ENCODE data around the gene PBX2. TPM values are rescaled to one million over a fixed set of nuclear protein-coding genes. Genes with fewer than 3 reads are reported as not detected.

Gene PBX2, protein sequence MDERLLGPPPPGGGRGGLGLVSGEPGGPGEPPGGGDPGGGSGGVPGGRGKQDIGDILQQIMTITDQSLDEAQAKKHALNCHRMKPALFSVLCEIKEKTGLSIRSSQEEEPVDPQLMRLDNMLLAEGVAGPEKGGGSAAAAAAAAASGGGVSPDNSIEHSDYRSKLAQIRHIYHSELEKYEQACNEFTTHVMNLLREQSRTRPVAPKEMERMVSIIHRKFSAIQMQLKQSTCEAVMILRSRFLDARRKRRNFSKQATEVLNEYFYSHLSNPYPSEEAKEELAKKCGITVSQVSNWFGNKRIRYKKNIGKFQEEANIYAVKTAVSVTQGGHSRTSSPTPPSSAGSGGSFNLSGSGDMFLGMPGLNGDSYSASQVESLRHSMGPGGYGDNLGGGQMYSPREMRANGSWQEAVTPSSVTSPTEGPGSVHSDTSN
- 19.9 and 33.7 TPM in 2 replicates for total RNA-seq (2014; rRNA removed; shearing (Covaris generic))

DNA sequence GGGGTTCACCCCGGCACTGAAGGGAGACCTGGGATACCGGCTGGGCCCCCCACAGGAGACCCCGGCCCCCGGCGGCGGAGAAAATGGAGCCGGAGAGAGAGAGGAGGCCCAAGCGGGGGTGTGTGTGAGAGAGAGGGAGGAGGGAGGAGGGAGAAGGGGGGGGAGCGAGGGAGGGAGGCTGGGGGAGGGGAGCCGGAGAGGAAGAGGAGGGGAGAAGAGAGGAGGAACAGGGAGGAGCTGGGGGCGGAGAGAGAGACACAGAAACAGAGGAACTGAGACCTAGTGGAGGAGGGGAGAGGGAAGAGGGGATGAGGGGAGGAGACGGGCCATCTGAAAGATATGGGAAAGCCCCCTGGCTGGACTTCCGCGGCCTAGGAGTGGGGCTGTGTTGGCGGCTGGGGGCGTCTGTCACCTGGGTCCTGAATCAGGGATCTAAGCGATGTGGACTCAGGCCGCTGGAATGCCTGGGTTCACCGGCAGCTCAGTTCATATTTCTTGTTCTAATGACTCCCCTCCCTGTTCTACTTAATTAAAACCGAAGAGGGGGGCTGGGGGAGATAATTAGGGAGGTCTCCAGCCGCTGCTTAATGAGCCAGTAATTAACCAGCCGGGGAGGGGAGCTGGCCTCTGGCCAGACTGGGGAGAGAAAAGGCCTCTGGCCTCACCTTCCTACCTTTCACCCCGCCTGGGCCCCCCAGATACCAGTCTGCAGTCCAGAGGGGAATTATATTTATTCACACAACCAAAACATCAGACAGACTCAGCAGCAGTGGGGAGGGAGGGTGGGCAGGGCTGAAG is at the start of gene PBX2:
PBX2 (minus strand) TSS at position 149 of the 798 bp plus-strand sequence. CDS start 287 bp downstream, outside the sequence.

DNA sequence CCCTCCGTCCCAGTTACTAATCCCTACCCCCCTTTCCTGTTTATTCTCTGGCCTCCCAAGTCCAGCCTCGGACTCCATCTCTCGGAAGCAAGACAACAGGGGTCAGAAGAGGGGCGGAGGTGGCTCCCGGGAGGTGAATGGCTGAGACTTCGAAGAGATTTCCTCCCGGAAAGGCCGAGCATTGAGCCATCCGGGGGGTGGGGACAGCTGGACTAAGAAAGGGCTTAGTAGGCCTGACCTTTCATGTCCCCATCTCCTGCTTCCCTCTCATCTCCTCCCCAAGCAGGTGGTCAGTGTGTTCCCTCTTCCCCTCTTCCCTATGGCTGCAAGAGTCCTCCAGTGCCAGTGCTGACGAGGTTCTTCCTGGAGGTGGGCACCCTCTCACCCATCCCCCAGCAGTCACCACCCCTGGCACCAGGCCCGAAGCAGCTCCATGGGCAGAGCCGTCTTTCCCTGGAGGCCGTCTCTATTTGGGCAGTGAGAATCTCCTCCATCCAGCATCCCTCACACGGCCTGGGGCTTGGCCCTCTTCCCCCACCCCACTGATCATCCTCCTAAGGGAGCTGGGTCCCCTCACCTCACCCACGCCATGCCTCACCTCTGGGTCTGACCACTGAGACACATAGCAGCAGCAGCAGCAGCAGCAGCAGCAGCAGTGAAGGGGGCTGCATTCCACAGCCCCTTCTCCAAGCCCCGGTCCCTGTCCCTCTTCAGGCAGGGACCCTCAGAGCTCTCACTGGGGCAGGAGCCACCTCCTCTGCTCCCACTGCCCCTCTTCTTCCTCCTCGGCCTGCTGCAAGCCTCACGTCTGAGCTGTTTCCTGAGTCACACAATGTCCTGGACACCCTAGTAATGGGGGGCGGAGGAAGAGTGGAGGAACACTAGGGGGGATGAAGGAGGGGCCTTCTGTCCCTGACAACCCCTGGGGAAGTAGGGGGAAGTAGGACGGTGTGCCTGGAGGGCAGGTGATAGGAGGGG is 33.5 kb upstream of the PBX2 start, which contains the start of gene NOTCH4:
NOTCH4 (minus strand) TSS at position 810 of the 978 bp plus-strand sequence; CDS start at position 671, 139 bp downstream.

DNA sequence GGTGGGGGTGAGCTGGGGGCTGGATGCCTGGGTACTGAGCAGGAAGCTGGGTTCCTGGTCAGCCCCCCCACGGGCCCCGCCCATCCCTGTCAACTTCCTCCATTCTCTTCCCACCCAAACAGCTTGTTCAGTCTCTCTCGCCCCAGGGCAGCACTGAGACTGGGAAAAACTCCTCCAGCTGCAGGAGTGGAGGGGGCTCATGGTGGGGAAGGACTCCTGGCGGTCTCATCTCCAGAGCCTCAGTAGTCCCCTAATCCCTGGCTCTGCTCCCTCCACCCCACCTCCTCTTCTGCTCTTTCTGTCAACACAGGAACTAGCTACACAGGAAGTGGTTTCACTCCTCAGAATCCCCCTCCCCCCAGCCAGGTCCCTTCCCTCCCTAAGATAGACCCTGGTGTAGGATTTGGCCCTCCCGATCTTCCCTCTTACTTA is 2.6 kb upstream of the PBX2 start, which contains the start of gene GPSM3:
GPSM3 (minus strand) TSS at position 36 of the 432 bp plus-strand sequence. CDS start 130 bp downstream, outside the sequence.

DNA sequence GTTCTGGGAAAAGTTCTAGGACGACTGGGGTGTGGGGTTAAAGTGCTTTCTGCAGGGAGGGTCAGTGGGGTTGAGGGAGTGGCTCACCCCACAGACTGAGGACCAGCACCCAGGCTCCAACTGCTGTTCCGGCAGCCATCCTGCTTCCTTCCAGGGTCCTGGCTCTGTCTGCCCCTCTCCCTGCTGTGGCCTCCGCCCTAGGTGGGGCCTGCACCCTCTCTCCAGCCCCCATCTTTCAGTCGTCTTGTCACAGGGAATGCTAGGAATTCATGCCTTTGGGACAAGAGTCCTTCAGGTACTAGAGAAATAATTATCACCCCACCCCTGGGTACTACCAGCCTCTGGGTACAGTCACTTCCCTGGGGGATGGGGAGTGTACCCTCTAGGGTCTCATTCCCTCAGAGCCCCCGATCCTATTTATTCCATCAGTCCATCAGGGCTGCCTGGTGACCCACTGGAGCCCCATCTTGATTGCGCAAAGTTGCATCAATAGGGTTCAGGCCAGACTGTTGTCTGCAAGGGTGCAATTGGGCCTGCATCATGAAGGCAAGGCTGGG is 5.8 kb downstream of the PBX2 start, which contains the start of gene AGER:
AGER (minus strand) TSS at position 170 of the 557 bp plus-strand sequence; CDS start at position 139, 31 bp downstream.

DNA sequence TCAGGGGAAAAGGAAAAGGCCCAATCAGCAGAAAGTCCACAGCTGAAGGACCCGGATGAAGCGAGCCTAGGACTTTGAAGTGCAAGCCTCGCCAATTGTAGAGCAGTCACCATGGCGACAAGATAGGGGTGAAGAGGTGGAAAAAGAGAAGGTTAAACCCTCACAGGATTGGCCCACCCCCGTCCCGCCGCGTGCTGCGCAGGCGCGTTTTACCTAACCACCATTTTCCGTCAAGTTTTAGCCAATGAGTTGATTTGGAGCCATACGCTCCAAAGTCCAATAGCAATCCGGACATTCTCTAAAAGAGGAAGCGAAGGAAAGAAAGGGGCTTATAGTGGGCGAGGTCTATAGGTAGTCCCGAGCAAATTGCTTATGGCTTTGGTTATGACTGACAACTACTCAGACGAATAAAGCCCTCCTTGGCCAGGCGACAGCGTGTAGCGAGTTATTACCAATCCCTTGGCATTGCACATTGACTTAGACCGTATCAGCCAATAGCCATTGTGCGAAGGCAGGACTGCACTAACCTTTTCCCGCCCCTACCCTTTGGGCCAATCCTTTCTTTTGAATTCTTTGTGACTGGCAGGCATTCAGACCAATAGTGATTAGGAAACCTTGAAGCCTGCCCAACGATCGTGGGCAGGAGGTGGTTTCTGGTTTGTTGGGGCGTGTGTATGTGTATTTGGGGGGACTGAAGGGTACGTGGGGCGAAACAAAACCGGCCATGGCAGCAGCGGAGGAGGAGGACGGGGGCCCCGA is 12.0 kb downstream of the PBX2 start, which contains the start of gene RNF5:
RNF5 (plus strand) TSS at position 618 of the 759 bp plus-strand sequence; CDS start at position 725, 107 bp downstream.

DNA sequence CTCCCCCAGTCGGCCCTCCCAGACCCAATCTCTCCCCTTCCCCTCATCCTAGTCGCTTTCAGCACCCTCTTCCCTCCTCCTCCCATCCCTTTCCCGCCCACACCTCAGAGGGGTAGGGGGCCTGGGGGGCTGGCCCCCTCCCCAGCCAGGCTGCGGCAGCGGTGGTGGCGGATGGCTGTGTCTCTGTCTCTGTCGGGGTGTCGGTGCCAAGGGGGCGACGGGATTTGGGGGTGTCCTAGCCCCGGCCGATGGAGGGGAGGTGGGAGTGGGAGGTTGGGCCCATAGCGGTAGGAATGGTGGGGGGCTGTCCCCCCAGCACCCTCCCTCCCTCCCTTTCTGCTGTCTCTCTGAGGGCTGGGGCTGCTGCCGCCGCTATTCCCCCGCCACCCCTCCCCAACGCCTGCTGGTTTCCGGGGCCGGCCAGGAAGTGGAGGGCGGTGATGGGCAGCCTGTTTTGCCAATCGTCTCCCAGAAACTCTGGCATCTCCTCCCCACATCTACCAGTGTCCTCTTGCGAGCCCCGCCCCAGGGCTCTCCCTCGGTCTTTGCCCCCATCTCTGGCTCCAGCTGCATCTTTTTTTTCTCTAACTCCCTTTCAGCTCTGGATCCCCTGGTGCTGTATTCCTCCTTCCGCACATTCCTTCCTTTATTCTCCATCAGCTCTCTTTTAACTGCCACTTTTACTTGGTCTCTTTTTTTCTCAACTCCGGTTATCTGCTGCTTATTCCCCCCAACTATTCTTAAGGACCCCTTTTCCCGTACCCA is 14.1 kb downstream of the PBX2 start, which contains the start of gene AGPAT1:
AGPAT1 (minus strand) TSS at position 374 of the 765 bp plus-strand sequence. CDS start 4,588 bp downstream, outside the sequence.

DNA sequence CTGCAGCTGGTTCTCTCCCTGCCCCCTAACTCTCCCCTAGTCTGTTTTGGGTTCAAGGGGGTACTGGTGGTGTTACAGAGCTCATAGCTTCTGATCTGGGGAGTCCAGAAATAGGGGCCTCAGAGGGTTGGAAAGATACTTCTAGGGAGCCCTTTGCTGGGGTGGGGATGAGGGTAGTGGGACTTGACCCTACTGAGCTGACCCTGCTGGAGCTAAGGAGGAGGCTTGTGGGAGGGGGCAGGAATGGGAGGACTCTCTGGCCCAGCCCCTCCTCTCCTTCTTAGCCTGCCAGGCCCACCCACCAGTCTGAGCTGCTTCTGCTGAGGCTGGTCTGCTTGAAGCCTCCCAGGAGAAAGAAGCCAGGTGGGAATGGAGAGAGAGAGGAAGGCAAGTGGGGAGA is 25.7 kb downstream of the PBX2 start, which contains the start of gene EGFL8:
EGFL8 (plus strand) TSS at position 301 of the 400 bp plus-strand sequence. CDS start 1,571 bp downstream, outside the sequence.

DNA sequence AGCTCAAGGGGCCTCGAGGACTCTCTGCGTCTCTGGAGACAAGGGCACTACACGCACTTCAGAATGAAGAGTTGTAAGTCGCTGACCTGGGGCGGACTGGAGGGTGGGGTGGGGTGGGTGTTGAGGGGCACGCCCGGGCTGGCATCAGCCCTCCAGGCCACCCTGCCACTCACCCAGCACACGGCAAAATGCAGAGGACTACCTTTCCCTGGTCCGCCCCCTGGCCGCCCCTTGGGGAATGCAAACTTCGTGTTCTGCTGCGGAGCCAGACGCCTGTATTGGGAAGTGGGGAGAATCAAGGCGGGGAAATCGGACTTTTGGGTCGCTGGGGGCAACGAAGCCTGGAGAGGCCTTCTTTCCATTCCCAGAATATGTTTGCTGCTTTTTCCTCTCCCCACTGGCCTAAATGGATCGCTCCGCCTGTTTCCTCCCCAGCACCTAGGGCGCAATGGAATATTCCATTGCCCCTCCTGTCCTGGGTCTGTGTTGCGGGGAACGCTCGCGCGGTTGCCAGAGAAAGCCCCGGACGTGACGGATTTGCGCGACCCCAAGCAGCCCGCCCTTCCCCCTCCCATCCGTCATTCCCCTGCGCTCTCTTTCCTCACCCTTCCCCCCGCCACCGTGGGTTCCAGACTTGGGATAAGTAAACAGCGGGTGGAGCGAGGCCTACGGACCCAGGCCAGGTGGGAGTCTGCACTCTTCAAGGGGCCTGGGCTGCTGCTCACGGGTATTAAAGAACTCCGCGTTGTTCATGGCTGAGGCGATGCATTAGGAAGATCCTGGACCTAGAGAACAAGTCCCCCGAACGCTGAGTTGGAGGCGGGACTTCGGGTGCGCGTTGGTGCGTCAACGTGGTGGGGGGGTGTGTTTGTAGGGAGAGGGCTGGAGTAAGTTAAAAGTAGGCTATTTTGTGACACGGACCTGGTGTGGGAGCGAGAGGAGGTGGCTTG is 36.2 kb downstream of the PBX2 start, which contains the start of gene PPT2:
PPT2 (plus strand) TSS at position 578 of the 950 bp plus-strand sequence. CDS start 454 bp downstream, outside the sequence.

DNA sequence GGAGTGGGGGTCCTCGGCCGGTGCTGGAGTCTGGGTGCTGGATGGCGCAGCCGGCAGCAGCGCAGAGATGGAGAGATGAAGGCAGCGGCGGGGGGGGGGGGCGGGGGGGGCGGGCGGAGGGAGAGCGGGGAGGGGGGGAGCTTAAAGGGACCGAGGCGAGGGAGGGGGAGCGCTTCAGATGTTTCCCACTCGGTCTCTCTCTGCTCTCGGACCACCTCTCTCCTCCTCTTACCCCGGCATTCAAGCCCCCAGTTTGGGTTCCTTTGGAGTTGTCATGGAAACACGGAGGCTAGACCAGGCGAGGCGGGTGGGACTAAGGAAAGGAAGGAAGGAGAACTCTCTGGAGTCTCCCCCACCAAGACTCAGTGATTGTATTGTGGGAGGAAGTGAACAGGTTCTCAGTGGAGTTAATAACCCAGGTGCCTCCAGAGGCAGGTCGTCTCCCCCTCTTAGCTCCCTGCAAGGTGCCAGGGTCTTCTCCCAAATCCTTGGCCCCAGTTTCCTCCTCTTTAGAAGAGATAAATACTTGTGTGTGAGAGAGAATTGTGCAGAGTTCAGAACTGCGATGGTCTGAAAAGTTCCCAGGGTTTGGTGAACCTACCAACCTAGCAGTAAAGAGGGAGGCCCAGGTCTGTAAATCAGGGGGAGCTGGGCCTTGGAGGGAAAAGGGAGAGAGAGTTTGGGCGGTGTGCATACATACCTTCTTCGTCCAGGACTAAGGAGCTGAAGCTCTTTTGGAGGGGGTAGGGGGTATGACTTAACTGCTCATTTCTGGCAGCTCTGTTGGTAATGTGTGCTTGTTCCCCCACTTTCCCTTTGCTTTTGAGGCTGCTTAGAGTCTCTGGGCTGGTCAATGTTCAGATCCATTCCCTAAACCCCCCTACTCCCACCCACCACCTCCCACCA is 37.9 kb downstream of the PBX2 start, which contains the start of gene PRRT1:
PRRT1 (minus strand) TSS at position 77 of the 906 bp plus-strand sequence. CDS start 112 bp downstream, outside the sequence.

Small RNAs within 50 kb of the gene (small RNA-seq; reads per million reads assigned to genes)
- gene AL662884.1 = not detected
- gene MIR6833 = not detected

Other genes starting within 250 kb of the PBX2 start
- 0.60 and 1.6 TPM in 2 replicates for gene CFB, start 244.1 kb downstream of the PBX2 start, total RNA-seq (2014; rRNA removed; shearing (Covaris generic))
- 134 and 146 TPM in 2 replicates for gene NELFE, start 231.2 kb downstream of the PBX2 start, total RNA-seq (2014; rRNA removed; shearing (Covaris generic))
- 63.1 and 63.8 TPM in 2 replicates for gene SKIC2, start 231.0 kb downstream of the PBX2 start, total RNA-seq (2014; rRNA removed; shearing (Covaris generic))
- 19.4 and 23.9 TPM in 2 replicates for gene DXO, start 218.1 kb downstream of the PBX2 start, total RNA-seq (2014; rRNA removed; shearing (Covaris generic))
- gene C4A, start 208.1 kb downstream of the PBX2 start, total RNA-seq (2014; rRNA removed; shearing (Covaris generic)) = 0.94 and 2.3 TPM in 2 replicates
- gene C4B, start 175.4 kb downstream of the PBX2 start, total RNA-seq (2014; rRNA removed; shearing (Covaris generic)) = 1.8 and 2.1 TPM in 2 replicates
- not detected in 2 replicates for gene CYP21A2, start 151.8 kb downstream of the PBX2 start, total RNA-seq (2014; rRNA removed; shearing (Covaris generic))
- 1.3 and 2.7 TPM in 2 replicates for gene TNXB, start 80.9 kb downstream of the PBX2 start, total RNA-seq (2014; rRNA removed; shearing (Covaris generic))
- gene ATF6B, start 62.0 kb downstream of the PBX2 start, total RNA-seq (2014; rRNA removed; shearing (Covaris generic)) = 15.8 and 22.7 TPM in 2 replicates
- 5.5 and 6.6 TPM in 2 replicates for gene FKBPL, start 59.9 kb downstream of the PBX2 start, total RNA-seq (2014; rRNA removed; shearing (Covaris generic))
- gene PRRT1, start 38.3 kb downstream of the PBX2 start, total RNA-seq (2014; rRNA removed; shearing (Covaris generic)) = 0.19 TPM in 1 of 2 replicates, not detected in the other
- gene PPT2, start 36.1 kb downstream of the PBX2 start, total RNA-seq (2014; rRNA removed; shearing (Covaris generic)) = 27.3 and 73.0 TPM in 2 replicates
- gene EGFL8, start 25.6 kb downstream of the PBX2 start, total RNA-seq (2014; rRNA removed; shearing (Covaris generic)) = 5.5 and 12.9 TPM in 2 replicates
- 53.5 and 66.1 TPM in 2 replicates for gene AGPAT1, start 14.1 kb downstream of the PBX2 start, total RNA-seq (2014; rRNA removed; shearing (Covaris generic))
- 39.9 and 40.1 TPM in 2 replicates for gene RNF5, start 11.8 kb downstream of the PBX2 start, total RNA-seq (2014; rRNA removed; shearing (Covaris generic))
- 0.64 and 2.6 TPM in 2 replicates for gene AGER, start 5.9 kb downstream of the PBX2 start, total RNA-seq (2014; rRNA removed; shearing (Covaris generic))
- 13.7 and 15.4 TPM in 2 replicates for gene GPSM3, start 2.4 kb upstream of the PBX2 start, total RNA-seq (2014; rRNA removed; shearing (Covaris generic))
- gene NOTCH4, start 33.9 kb upstream of the PBX2 start, total RNA-seq (2014; rRNA removed; shearing (Covaris generic)) = 4.6 and 4.7 TPM in 2 replicates
- gene TSBP1, start 181.7 kb upstream of the PBX2 start, total RNA-seq (2014; rRNA removed; shearing (Covaris generic)) = 0.08 TPM in 1 of 2 replicates, not detected in the other
- gene BTNL2, start 217.0 kb upstream of the PBX2 start, total RNA-seq (2014; rRNA removed; shearing (Covaris generic)) = not detected in 2 replicates
- 285 and 293 TPM in 2 replicates for gene HLA-DRA, start 249.7 kb upstream of the PBX2 start, total RNA-seq (2014; rRNA removed; shearing (Covaris generic))

Data from A375 (cell line).